HG03175 (cell line): Measurements from ENCODE around the gene HBP1.
"Not testable (repeated sequence)": the region's sequence is repeated elsewhere in the genome, so short reads cannot be mapped to it uniquely, and the experiment has no call there.

Experiments
- ATAC-seq: cut with Tn5 transposase; IDR thresholded peaks from one replicate; pipeline ENCODE4 v1.9.1; 2021; ENCODE audit warnings: mild to moderate bottlenecking, moderate library complexity; ENCODE audit not compliant: unreplicated experiment

HBP1 gene, protein sequence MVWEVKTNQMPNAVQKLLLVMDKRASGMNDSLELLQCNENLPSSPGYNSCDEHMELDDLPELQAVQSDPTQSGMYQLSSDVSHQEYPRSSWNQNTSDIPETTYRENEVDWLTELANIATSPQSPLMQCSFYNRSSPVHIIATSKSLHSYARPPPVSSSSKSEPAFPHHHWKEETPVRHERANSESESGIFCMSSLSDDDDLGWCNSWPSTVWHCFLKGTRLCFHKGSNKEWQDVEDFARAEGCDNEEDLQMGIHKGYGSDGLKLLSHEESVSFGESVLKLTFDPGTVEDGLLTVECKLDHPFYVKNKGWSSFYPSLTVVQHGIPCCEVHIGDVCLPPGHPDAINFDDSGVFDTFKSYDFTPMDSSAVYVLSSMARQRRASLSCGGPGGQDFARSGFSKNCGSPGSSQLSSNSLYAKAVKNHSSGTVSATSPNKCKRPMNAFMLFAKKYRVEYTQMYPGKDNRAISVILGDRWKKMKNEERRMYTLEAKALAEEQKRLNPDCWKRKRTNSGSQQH

DNA sequence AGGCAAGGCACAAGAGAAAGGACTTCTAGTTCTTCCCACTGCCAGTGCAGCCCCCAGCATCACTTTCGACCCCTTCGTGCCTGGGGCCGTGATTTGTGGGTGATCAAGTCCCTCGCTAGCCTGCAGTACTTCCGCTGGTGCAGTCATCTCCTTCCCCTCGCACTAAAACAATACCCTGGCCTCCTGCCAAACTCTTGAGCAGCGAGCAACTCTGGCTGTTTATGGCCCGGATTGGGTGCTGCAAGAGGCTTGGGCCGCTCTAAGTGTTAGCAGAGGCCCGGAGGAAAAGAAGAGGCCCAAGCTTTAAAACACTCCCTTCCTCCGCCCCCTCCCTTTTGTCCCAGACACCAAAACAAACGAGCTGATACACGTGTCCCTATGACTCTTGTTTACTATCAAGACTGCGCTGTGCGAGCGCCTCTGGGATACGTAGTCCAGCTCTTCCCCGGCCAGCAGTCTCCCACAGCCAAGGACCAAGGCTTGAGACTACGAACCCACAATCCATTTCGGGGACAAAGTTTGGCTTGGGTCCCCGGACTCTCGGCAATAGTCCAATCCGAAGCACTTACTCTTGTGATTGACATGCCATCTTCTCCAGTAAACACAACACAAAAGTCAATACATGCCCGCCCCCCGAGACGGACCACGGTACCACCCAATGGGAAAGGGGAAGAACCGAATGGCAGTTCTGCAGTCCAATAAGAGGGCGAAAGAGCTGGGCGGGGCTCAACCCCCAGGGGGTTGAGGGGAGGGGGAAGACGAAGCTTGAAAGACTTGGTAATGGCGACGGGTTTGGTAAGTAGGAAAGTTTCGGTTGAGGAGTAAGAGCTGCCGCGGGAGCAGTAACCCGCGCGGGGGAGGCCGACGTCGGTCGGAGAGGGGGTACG is at the start of gene HBP1:
Gene HBP1, plus strand, starts transcription at position 771 of the 887 bp plus-strand sequence. CDS start 10,891 bp downstream, outside the sequence.
- ATAC-seq = peak; percentile 88

DNA sequence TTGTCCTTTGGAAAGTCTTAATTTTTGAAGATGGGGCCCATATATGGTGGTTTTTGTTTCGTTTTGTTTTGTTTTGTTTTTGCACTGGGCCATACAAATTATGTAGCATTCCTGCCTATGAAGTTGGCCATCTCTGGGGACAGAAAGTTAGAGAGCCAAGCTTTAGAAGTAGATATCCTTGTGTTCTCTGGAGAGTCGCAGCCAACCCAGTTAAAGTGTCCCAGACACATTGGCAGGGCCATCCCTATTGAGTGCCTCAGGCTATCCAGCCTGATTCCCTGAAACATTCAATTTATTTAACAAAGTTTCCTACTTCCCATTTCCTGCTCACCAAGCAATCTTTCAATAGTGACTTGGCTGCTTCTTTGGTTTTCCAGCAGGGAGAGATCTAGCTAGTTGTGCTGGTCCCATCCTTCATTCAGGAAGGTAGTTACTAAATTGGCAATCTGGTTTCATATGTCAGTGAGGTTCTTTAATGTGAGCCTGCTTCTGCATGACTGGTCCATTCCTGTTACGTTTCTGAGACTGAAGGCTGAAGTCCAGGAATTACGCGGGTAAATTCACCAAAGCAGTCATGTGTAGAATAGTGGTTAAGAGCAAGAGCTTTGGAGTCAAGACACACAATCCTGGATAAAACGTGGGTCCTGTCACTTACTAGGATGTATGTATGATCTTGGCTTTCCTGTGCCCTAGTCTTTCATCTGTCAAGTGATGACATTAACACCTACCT is 49.3 kb upstream of the HBP1 start:
- no peak for ATAC-seq

DNA sequence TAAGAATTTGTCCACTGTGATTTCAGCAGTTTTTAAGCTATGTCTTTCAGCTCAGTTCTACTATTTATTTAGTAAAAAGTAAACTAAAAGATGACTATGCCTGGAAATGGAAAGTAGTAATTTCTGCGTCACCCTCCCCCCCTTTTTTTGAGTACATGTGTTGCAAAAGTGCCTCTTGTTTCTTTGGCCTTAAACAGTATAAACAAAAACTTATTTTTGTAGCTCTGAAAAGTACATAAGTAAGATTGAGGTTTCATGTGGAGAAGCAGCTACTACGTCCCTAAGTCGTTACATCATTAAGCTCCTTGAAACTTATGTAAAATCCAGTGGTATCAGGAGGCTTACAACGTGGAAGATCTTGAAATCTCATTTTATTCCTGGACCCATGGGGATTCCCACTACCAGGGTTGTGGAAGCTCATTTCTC is 46.3 kb upstream of the HBP1 start:
- no peak for ATAC-seq

DNA sequence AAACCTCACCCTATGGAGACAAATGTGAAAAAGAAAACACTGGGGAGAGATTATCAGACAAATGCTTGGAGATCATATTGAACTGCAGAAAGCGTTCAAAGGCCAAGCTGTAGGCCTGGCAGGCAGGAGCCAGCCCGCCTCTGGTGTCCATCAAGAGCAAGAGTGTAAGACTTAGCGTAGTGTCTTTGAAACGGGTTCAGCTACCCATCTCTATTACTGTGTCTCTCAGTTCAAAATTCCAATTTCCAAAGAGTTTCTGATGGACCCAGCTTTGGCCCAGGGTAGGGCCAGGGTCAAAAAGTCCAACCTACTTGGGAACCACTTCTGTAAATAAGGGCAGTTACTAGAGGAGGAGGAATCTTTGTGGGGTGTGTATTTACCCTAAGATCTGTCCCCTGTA is 45.4 kb upstream of the HBP1 start:
- ATAC-seq = no peak

DNA sequence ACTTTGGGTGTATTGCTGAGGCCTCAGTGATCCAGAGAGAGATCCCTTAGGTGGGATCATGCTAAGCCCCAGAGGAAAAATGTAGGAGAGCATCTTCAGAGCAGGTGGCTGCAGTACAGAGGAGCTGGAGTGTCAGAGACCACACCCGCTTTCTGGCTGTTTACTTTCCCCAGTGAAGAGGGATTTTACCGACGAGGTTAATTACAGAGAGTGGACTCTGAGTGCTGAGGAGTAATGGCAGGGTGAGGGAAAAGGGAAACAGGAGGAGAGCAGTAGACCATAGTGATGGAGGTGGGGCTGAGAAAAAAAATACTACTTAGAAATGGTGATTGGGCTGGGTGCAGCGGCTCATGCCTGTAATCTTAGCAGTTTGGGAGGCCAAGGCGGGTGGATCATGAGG is 43.3 kb upstream of the HBP1 start:
- no peak for ATAC-seq

DNA sequence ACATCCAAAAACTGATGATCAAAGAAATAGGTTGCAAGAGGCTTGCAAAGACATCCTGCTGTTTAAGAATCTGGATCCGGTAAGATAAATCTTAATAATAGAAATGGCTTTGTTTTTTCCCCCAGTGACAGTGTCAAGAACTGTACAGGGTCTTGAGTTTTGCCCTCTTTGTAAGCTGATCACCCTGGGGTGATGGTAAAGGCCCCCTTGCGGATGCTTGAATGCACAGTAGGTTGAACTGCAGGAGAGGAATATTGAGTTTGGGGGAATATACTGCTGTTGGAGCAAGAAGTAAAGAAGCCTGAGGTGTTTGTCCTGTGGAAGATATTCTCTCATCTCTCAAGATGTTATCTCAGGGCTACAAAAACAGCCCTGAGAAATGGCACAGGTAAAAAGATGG is 40.6 kb upstream of the HBP1 start:
- ATAC-seq = no peak

DNA sequence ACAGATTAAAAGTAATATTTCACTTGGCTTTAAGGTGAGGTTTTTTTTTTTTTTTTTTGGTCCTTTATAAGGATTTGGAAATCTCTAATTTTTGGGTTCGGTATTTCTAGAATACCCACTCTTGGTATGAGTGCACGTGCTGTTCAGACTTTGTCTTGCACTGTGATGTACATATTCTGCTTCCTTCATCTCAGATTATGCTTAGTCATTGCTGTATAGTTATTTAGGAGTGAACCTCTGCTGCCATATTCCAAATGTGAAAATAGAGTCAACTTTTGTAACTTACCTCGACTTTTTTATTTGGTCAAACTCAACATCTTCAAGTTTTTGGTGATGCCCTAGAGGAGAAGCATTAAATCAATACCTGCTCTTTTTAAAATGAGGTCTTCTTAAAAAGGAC is 40.1 kb upstream of the HBP1 start:
- ATAC-seq = no peak

DNA sequence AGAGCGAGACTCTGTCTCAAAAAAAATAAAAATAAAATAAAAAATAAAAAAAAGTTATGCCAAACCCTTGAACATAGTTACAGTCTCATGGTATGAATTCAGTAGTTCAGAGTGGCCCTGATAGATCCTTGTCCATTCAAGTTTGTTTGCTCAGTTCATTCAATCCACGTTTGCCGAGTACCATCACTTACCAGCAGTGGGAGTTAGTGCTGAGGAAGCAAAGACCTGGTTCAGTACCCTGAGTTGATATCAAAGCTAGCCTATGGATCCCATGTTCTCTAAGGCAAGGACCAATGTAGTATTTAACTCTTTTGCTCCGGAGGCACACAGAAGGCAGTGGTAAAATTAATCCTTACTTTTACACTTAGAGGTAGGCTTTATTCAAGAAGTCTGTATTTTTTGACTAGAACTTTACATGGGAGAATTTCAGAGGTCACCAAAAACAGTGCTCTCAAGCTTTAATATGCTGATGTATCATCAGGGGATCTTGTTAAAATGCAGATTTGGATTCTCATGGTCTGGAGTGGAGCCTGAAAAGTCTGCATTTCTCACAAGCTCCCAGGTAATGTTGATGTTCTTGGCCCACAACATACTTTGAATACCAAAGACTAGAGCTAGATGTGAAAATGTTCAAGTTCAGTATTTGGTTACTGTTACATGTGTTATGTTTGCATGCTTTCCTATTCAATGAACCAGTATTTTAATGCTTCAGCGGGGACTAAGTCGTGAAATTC is 38.1 kb upstream of the HBP1 start:
- no peak for ATAC-seq

DNA sequence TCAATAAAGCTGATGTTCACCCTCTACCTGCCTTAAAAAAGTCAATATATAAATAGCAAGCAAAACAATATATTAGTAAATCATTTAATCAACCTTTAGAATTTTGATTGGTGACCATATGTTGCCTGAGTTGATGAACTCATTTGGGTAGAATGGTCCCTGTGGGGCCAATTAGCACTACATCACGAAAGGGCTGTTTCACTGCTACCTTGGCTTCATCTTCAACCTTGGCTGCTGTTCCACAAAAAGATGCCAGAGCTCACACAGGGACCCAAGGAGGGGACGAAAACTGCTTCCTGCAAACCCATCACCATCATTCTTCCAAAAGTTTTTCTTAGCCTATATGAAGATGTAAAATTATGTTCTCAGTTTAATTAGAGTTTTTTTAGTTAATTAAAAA is 35.4 kb upstream of the HBP1 start:
- no peak for ATAC-seq

DNA sequence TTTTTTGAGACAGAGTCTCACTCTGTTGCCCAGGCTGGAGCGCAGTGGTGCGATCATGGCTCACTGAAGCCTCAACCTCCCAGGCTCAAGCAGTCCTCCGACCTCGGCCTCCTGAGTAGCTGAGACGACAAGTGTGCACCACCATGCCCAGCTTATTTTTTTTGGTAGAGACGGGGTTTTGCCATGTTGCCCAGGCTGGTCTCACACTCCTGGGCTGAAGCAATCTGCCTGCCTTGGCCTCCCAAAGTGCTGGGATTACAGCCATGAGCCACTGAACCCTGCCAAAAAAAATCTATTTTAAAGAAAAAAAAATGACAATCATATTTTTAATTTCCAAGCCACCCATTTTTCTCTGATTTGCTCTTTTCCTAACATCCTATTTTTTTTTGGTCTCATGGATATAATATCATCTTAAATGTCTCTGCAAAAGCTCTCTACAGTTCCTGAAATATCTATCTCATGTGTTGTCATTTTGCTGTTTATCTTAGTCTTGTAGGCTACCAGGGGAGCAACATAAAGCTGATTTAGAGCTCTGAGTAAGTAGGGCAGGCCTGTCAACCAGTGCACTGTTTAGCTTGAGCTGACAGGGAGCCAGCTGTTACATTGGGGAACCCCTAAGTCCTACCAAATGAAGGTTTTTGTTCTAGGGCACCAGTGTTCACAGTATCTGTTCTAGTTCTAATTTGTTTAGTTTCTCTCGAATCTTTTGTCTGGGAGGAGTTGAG is 29.9 kb upstream of the HBP1 start:
- no peak for ATAC-seq

DNA sequence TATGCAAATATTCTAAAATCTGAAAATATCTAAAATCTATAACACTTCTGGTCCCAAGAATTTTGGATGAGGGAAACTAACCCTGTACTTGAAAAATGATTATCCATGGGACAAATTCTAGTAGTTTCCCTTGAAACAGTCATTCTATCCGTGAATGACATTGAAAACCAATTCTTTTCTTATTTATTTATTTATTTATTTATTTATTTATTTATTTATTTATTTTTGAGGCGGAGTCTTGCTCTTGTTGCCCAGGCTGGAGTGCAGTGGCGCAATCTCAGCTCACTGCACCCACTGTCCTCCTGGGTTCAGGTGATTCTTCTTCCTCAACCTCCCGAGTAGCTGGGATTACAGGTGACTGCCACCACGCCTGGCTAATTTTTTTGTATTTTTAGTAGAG is 24.9 kb upstream of the HBP1 start:
- not testable (repeated sequence) for ATAC-seq

DNA sequence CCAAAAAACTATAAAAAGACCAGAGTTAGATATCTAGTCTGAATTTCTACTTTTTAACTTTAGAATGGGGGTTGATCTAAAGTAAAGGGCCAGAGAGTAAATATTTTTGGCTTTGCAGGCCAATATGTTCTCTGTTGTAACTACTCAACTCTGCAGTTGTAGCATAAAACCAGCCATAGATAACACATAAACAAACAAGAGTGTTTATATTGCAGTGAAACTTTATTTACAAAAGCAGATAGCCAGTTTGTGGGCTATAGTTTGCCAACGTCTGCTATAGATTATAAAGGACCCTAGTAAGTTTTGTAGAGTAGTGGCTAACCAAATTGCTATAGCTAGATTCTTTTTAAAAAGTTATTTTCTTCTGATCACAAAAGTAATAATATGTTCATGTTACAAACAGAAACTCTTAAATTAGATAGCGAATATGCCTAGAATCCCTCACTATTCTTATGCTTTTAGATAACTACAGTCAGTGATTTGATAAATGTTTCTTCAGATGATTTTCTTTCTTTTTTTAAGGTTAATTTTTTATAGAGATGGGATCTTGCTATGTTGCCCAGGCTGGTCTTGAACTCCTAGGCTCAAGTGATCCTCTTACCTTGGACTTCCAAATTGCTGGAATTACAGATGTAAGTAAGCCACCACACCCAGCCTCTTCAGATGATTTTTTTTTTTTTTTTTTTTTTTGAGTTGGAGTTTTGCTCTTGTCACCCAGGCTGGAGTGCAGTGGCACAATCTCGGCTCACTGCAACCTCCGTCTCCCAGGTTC is 23.6 kb upstream of the HBP1 start:
- no peak for ATAC-seq

DNA sequence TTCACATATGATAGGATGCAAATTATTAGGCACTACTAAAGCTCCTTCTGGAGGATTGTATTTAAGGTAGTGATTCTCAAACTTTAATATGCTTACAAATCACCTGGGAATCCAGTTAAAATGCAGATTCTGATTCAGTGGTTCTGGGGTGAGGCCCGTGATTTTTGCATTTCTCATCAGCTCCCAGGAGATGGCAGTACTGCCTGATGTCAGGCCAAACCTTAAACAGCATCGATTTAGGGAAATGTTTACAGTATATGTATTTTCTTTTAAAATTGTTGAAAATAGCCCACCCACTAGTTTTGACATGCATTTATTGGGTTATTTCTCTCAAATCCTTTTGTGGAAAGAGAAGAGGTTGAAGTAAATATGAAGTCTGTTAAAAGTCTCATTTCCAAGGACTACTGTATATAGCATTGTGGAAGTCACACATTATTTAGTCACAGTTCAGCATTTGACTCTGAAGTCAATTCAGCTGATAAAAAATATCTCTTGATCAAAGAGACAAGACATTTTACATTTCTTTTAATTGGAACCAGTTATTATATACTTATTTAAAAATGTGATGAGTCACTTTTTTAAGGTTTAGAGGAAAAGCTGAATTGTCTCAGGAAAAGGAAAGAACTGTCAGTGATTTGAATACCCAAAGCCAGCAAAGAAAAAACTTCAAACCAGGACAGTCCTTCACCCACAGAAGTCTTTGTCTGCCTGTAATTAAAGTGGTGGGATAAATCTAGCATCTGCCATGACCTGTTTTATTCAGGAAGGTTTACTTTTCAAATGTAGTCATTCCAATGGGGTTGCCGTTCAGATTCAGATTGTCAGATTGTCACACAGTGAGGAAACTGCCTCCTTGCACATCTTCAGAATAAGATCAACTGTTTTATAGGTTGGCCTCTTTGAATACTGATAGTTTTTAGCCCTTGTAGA is 21.1 kb upstream of the HBP1 start:
- ATAC-seq = no peak

DNA sequence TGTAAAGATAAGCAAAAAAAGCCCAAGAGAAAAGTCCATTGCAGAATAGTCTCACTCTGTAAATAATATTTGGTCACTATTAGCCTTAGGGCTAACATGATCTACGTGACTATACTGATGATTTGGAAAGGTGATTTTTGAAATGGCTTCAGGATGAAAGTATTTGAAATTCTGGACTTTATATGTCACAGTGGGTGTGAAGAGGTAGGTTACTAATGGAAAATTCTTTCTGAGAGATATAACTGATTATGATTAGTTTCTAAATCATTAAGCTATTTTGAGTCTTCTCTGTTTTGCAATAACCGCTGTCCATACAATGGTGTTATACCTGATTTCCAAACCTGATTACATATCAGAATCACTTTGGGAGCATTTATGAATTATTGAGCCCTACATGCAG is 20.1 kb upstream of the HBP1 start:
- ATAC-seq = no peak

DNA sequence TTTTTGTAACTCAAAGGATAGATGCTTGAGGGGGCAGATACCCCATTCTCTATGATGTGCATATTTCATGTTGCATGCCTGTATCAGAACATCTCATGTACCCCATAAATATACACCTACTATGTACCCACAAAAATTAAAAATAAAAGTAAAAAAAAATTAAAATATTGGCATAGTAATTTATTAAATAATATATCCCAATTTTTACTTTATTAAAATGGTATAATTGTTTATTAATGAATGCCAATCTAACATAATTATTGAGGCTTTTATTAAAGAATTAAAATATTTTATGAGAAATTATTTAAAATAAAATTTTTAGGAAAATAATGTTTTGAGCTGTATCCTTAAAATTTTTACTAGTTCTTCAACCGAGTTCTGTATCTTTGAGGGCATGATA is 18.9 kb upstream of the HBP1 start:
- ATAC-seq = no peak

DNA sequence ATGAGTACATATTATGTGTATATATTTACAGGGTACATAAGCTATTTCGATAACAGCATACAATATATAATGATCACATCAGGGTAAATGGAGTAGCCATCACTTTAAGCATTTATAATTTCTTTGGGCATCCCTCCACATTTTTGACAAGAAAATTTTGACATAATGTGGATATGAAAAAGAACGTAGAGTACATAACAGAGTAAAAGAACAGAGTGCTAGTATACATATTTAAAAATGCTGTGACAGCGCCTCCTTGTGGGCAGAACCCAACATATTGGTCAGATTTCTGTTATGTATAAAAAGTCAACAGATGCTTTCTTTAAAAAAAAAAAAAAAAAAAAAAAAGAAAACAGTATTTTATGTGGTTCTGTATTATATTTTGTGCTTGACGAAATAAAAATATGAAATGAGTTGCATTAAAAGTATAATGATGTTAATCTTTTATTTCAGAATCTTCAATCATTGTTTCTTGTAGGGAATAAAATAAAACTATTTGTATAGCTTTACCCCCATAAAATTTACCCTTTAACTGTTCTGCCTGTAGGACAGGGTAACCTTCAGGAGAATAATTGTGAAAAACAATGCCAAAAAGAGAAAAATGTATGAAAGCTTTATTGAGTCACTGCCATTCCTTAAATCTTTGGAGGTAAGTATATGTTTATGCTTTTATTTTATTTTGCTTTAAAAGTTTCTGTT is 18.3 kb upstream of the HBP1 start:
- no peak for ATAC-seq

DNA sequence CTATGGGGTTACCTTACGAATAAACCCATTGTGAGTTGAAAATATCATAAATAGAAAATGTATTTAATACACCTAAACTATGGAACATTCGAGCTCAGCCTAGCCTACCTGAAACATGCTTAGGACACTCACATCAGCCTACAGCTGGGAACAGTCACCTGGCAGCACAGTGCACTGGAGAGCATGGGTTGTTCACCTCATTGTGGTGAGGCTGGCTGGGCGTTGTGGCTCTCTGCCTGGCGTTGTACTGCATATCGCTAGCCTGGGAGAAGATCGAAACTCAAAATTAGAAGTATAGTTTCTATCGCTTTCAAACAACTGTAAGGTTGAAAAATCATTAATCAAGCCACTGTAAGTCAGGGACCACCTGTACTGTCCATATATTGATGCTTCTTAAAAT is 17.3 kb upstream of the HBP1 start:
- no peak for ATAC-seq
